SW480 (cell line): ENCODE results near the gene NAP1L5.

ENCODE experiments used
- DNase-seq: peaks from one replicate; pipeline ENCODE4 v3.0.0-alpha.2; 2016; ENCODE audit warnings: low spot score

The NAP1L5 gene

DNA sequence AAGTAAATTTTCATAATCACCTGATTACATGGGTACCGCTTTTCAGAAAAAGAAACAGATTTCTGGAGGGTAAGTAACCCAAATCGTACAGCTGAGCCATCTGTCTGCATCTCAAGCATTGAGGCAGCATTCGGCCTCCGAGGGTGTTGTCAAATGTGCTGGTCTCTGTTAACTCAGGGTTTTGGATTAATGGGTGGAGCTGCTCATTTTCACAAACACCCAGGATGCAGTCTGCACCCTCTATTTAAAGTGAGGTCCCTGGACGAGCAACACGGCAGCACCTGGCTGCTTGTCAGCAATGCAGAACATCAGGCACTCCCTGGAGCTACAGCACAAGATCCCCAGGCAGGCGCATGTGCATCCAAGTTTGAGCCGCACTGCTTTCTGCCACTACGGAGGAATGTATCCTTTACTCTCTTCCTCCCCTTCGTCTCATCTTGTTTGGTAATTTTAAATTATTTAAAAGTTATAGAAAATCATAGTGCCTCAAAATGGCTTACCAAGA is 24.7 kb upstream of the NAP1L5 start:
- DNase-seq: no peak

DNA sequence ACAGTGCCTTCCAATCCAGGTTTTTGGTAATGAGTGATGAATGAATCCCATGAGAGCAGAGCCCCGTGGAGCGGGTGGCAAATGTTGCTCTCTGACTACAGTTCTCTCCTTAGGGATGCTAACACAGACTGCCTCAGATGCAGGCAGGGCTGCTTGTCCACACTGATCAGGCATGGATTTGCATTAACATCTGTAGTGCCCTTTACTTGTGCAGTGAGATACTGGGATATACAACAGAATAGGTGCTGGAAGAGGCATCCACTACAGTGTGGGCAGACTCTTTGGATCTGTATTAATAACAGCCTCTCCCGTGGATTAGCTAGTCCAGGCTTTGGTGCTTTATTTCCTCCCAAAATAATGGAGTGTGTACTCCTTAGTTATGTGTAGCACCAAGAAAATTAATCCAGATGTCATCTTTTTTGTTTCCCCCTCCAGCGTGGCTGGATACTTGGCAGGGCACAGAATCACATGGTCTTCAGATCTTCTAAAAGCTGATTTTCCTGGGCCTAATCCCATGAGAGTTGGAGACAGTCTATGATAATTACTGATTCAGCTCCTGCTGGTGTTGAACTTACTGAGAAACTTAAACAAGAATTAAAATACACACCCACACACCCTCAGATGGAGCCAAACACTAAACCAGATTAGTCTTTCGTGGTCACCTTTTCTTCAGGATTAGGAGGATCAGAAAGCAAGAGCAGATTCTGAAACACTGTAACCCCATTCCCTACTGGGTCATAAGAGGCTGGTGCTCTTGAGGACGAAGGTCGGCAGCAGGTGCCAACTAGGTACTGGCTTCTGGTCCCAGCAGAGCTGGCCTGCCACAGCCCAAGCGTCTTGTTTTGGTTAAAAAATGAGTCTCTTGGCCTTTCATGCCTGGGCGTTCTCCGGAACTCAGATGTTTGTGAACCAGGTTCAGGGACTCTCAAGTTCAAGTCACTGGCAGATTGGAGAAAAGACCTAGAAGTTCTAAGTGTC is 23.1 kb upstream of the NAP1L5 start:
- DNase-seq: no peak

DNA sequence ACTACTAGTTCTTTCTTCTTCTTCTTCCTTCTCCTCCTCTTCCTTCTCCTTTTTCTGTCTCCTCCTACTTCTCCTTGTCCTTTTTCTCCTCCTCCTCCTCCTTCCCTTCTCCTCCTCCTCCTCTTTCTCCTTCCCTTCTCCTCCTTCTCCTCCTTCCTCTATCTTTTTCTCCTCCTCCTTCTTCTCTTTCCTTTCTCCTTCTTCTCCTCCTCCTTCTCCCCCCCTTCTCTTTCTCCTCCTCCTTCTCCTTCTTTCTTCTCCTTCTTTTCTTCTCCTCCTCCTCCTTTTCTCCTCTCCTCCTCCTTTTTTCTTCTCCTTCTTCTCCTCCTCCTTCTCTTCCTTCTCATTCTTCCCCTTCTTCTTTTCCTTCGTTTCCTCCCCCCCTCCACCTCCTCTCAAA is 21.8 kb upstream of the NAP1L5 start:
- DNase-seq: no peak

DNA sequence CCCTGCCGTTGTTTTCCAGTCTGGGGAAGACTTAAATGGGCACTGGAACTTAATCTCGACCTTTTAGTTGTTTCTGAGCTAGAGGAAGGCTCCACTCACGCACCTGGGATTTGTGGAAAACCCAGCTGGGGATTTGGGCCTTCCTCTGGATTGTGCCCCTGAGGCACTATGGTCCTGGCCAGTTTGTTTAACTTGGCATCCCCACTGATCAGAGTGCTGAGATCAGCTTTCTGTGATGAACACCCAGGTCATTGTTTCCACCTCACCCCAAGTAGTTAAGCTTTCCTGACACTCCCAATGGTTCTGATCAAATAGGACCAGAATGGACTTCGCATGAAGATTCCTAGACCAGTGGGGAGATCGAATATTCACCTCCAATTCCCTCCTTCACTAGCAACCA is 20.5 kb upstream of the NAP1L5 start:
- DNase-seq: no peak

DNA sequence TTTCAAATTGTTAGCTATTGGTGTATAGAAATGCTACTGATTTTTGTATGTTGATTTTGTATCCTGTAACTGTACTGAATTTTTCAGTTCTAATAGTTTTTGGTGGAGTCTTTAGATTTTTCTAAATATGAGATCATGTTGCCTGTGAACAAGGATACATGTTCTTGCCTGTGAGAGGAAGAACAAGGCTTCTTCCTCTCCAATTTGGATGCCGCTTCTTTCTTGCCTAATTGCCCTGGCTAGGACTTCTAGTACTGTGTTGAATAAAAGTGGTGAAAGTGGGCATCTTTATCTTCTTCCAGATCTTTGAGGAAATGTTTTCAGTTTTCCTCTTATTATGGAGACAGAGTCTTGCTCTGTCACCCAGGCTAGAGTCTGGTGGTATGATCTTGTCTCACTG is 16.2 kb upstream of the NAP1L5 start:
- no peak for DNase-seq

DNA sequence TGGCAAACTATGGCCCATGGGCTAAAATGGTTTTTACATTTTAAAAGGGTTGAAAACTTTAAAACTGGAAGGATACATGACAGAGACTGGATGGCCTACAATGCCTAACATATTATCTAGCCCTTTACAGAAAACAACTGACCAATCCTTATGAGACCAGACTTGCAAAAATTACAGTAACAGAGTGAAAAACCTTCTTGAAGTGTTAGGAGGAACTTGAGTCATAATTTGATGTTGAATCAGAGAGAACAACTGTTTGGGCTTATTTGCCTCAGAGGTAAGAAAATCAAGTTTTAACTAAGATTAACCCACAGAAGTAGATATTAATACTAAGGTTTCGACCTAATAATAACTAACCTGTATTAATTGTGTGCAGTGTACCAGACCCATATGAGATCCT is 12.4 kb upstream of the NAP1L5 start:
- DNase-seq: no peak

DNA sequence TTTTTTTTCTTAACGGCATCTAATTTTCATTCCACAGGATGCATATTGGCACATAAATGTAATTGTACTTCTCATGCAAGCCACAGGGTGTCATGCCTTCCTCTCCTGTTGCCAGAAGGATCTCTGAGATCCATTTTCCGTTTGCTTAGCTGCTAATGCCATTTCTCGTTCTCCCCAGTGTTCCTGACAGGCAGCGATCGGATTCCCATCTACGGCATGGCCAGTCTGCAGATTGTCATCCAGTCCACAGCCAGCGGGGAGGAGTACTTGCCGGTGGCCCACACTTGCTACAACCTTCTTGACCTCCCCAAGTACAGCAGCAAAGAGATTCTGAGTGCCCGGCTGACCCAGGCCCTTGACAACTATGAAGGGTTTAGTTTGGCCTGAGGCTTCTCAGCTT is 8.9 kb upstream of the NAP1L5 start:
- DNase-seq: peak; percentile 8

DNA sequence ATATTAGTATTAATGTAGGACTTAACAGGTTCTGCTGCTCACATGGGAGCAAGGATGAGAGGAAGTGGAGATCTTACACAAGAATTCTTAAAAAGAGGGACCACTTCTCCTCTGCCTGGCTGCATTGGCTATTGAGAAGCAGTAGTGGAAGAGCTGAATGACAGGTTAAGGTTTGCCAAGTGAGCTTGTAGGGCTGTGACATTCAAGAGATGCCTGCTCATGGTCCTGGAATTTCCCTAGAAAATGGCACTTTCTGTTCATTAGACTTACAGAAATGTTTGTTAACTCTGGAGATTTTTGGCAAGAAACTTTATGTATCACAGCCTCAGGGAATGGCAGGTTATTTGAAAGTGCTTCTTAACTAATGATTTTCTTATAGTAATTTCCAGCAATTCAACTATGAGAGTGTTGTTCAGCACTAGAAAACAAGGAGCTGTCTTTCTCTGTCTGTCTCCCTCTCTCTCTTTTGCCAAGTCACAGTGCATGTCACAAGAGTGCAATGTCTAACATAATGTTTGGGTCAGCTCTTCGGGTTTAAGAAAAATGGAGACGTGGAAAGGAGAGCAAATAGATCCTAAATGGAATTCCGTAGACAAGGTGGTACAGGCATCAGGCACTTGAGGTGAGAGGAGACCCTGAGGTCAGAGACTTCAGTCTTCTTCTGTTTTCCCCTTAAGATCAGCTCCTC is 8.3 kb upstream of the NAP1L5 start:
- no peak for DNase-seq

DNA sequence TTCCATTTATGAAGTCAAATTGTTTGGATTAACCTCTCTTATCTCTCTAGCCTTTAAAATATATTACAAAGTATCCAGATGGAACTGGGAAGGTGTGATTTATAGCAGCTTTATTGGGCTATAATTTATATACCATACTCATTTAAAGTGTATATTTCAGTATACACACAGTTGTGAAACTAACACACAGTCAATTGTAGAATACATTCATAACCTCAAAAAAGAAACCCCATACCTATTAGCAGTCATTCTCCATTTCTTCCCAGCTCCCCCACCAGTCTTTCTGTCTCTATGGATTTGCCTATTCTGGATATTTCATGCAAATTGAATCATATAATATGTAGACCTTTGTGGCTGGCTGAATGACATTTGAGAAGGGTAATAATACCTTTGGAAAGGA is 7.6 kb upstream of the NAP1L5 start:
- DNase-seq: no peak

DNA sequence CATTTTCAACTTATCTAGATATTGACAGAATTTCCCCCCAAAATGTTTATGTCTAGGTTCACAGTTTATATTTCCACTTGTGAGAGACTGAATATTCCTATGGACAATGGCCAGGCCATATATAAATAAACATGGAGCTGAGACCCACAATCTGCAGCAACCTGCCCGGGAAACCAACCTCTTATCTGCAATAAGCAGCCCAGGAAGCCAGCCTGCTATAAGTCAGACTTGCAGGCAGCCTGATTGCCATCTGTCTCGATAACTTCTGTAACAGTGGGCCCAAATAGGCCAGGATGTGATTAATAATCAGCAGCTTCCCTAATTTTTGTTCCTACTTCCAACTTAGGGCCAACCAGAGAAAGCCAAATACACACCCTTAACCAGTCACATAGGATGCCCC is 5.2 kb upstream of the NAP1L5 start:
- DNase-seq: no peak

DNA sequence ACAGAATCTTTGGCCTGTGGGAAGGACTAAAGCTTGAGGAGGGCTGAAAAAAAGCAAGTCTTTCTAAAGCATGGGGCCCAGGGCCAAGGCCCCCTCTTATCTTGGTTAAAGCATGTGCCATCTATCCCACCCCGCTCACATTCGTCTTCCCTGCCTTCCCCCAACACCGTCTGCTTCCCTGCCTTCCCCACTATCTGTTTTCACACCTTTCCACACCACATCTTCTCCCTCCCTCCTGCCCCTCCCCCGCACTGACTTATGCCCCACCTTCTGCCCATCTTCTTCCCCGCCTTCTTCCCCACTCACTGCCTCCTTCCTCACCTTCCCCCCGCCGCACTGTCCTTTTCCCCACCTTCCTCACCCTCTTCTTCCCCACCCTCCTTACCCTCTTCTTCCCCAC is 890 bp upstream of the NAP1L5 start:
- no peak for DNase-seq

DNA sequence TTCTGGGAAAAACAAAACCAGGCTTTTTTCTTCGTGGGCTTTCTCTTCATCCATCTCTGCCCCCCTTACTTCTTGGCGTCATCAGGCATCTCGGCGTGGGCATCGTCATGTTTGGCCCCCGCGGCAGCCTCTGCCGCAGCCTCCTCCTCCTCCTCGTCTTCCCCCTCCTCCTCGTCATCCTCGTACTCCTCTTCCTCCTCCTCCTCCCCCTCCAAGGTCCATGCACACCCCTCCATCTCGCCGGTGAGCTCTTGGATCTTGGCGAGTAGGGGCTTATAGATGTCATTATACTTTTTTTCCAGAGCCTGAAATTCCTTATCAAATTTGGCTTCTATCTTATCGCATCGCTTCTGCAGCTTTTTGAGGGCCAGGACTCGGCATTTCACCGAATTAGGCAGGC is 488 bp downstream of the NAP1L5 start:
- DNase-seq: no peak

DNA sequence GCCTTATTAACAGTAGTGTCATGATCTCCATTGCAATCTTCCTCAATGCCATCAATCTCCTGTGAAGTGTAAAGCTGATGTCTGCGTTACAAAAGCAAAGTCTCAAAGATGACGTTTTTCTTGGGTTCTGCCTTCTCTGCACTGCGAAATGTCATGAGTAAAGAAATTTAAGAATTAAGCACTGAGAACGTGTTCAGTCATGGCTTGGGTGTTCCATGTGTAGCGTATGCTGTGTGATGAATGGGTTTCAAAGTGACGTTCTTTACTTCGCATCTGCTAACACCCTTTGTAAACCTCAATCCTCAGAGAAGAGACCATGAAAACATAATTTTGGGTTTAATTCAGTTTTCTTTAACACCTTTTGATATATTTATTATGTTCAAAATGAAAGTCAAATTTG is 999 bp downstream of the NAP1L5 start:
- DNase-seq: no peak

DNA sequence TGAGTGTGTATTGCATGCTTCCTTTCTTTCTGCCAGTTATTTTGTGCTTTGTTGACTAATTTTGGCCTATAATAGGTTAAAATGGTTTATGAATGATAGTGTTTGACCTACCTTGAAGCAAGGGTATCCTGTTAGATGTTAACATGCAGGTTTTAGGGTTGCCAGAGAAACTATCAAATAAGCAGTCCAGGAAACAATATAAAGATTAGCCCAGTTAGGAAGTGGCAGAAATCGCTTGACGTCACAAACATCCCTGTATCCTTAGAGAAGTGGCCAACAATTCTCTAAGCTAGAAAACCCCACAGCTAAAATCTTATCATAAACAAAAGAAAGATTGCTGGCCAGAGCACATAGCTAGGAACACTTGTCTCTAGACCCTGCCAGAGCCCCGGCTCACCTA is 3.8 kb downstream of the NAP1L5 start:
- no peak for DNase-seq

DNA sequence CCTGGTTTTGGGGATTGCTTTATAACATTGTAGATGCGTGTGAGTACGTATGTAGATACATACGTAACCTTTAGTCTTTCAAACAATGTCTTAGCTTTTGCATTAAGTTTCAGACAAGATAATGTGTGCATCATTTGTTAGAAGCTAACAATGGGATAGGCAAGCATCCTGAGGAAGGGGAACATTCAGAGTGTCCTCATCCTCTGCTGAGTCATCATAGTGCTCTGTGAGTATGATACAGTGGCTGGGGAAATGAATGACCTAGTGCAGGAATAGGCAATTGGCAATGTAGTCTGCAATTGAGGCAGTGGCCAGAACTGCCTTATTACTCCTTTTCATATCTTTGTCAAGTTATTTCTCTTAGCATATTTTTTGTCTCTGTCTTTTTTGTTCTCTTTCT is 7.3 kb downstream of the NAP1L5 start:
- DNase-seq: no peak

DNA sequence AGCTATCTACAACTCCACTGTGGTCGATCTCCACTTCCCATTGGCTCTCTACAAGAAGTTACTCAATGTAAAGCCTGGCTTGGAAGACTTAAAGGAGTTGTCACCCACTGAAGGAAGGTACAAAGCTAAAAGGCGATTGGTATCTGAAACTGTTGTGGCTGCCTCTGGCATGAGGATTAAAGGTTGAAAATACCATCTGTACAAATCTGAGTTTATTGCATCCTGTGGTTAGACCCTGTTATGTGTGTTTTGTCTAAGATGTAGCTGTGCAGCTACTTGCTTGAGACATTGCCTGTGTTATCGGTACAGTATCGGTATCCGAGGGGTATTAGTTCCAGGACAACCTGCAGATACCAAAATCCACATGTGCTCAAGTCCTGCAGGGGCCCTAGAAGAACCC is 16.4 kb downstream of the NAP1L5 start:
- DNase-seq: no peak

DNA sequence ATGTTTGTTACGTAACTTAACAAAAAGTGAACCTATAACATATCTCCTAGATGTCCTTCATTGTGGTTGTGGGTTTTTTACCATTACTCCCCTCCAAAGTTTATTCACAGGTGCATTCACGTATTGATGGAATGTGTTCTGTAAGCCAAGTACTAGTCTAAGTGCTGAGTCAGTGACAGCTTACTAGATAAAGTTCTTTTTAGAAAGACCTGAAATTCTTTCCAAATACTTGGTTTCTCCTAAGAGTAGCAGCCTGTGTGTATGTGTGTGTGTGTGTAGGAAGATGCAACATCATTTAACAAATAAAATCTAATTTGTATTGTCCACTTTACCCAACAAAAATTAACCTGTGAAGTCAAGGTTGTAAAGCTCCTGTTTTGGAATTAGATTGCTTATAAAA is 22.1 kb downstream of the NAP1L5 start:
- DNase-seq: no peak

DNA sequence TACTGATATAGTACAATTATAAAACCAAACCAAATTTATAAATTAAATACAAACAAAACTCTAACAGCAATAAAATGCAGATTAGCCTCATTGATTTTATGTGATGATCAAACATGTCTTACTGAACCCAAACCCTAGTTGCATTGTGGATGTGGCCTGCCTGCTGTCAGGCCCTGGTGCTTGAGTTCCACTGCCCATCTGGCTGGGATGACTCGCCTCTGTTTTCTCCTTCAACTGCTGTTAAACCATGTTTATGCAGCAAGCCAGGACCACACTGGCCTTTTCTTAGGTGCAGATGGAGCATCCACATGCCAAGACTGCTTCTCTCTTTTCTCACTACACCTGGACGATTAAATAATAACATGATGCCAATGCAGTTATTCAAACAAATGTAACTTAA is 22.6 kb downstream of the NAP1L5 start:
- DNase-seq: no peak

DNA sequence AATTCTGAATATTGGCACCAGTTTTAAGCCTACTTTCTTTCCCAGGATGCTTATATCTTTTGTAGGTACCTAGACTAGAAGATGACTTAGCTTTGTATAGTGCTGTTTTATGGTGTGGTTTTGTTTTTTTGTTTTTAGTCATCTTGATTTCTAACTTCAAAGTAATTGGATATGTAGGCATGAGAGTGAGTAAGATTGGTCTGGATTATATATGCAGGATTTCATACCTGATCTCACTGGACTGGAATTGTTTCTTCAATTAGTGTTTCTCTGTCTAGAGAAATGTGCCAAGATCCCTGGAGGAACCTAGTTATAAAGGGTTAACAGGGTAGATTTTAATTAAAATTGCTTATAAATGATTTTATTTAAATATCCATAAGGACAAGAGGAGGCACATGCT is 23.1 kb downstream of the NAP1L5 start:
- DNase-seq: no peak

DNA sequence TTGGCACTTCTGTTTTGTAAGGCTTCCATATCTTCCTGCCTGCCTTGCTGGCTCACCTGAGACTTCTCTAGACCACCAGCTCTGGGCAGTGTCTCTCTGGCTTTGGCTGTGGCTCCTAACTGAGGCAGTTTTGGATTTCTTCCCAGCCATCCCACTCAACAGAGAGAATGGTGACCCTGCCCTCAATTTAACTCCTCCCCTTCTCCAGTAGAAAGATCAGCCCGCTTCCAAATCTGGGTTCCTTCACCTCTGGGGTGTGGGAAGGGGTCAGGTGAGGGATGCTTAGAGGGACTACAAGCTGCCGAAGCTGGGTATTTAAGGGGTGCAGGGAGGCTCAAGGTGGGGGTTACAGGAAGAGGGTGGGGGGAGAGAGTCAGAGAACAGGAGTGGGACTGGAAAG is 23.7 kb downstream of the NAP1L5 start:
- no peak for DNase-seq

DNA sequence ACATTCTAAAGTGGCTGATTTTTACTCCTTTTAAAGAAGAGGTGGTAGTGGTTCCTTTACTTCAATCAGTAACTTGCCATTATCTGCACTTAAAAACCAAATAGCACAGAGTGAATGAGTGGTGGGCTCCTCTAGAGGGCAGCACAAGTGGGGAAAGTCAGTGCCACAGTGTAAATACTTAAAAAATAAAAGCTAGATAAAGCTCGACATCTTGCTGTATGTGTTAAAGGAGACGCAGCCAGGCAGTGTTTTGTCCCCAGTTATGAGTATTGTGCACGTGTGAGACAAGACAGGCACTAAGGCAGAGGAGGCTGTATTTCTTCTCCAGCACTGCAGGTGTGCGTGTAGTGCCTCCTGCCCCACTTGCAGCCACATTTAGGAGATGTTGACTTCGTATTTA is 24.6 kb downstream of the NAP1L5 start:
- DNase-seq: peak; percentile 11

DNA sequence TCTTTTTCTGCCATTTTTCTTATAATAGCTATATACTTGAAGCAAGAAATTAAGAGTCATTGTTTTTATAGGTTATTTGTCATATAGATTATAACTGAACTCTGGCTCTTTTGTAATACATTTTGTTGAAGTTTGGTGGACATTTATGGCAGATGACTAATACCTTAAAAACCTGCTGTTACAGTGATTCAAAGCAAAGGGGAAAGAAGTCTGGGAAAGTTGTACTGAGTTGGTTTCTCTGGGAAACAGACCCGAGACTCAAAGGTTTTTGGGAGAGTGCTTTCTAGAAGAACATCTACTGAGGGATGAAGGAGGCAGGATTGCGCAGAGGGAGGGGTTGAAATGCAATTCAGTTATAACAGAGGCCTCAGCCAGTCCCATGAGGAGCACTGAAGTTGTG is 35.9 kb downstream of the NAP1L5 start:
- no peak for DNase-seq
